ENCODE results near the gene RGS8.

DNA sequence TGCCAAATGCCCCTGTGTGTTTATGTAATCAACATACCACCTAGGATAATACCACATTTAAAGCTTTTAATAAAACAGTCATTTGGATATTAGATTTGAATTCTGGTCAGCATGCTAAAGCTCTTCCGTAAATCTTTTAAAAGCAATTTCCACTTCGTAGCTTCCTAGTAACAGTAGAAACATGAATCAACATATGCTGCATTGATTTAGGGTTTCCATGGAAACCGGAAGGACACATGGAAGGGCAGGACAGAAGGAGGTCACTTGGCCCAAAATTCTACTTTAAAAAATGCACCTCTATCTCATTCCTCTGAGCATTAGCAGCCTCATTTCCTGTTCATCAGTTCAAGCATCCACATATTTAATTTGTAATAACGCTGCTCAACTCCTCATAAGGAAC, 8.1 kb downstream of the RGS8 start:
- TF ChIP-seq TAF1 (IDR thresholded peaks at IDR 0.05; ENCODE audit: borderline replicate concordance, insufficient read depth, low read length) = no peak
- TF ChIP-seq SIN3A (IDR thresholded peaks at IDR 0.05; ENCODE audit: borderline replicate concordance, insufficient read depth, low read length) = no peak

Measured in PFSK-1 (cell line).